ENCODE results near the gene CLOCK.
"Not testable (repeated sequence)": the region's sequence is repeated elsewhere in the genome, so short reads cannot be mapped to it uniquely, and the experiment has no call there.

The CLOCK gene

GRCh38 chr4:55546756-55547465, at the start of gene CLOCK:
TSS of gene CLOCK (minus strand) at chr4:55546909. CDS start at chr4:55482785, 64,124 bp downstream.
- peak; percentile 67 to 84 (median 72) for DNase-seq (ENCODE audit: low read depth in 3 of 3)

- no peak for DNase-seq (ENCODE audit: low read depth in 3 of 3)
Observed at GRCh38 chr4:55592014-55592413, 45.3 kb upstream of the CLOCK start, which contains the start of gene PDCL2. TSS of gene PDCL2 (minus strand) at chr4:55592245. CDS start at chr4:55592109, 136 bp downstream.

GRCh38 chr4:55588160-55588559, 41.5 kb upstream of the CLOCK start:
- DNase-seq (ENCODE audit: low read depth in 3 of 3) = no peak

GRCh38 chr4:55582773-55583172, 36.1 kb upstream of the CLOCK start:
- not testable (repeated sequence) for DNase-seq (ENCODE audit: low read depth in 3 of 3)

- DNase-seq (ENCODE audit: low read depth in 3 of 3) = no peak
Observed at GRCh38 chr4:55578341-55579010, 31.8 kb upstream of the CLOCK start.

- DNase-seq (ENCODE audit: low read depth in 3 of 3) = no peak
Observed at GRCh38 chr4:55575513-55575912, 28.8 kb upstream of the CLOCK start.

GRCh38 chr4:55574252-55574651, 27.5 kb upstream of the CLOCK start:
- DNase-seq (ENCODE audit: low read depth in 3 of 3) = no peak

GRCh38 chr4:55571806-55572205, 25.1 kb upstream of the CLOCK start:
- no peak for DNase-seq (ENCODE audit: low read depth in 3 of 3)

GRCh38 chr4:55568905-55569504, 22.3 kb upstream of the CLOCK start:
- DNase-seq (ENCODE audit: low read depth in 3 of 3) = no peak

- no peak for DNase-seq (ENCODE audit: low read depth in 3 of 3)
Observed at GRCh38 chr4:55561889-55562288, 15.2 kb upstream of the CLOCK start.

GRCh38 chr4:55560096-55560495, 13.4 kb upstream of the CLOCK start:
- no peak for DNase-seq (ENCODE audit: low read depth in 3 of 3)

- no peak for DNase-seq (ENCODE audit: low read depth in 3 of 3)
Observed at GRCh38 chr4:55554453-55555030, 7.8 kb upstream of the CLOCK start.

GRCh38 chr4:55553441-55554201, 6.9 kb upstream of the CLOCK start:
- no peak for DNase-seq (ENCODE audit: low read depth in 3 of 3)

GRCh38 chr4:55551964-55552363, 5.3 kb upstream of the CLOCK start:
- DNase-seq (ENCODE audit: low read depth in 3 of 3) = not testable (repeated sequence)

GRCh38 chr4:55549888-55550287, 3.2 kb upstream of the CLOCK start:
- DNase-seq (ENCODE audit: low read depth in 3 of 3) = no peak

- no peak for DNase-seq (ENCODE audit: low read depth in 3 of 3)
Observed at GRCh38 chr4:55547918-55548317, 1.2 kb upstream of the CLOCK start.

GRCh38 chr4:55547466-55547770, 709 bp upstream of the CLOCK start:
- no peak for DNase-seq (ENCODE audit: low read depth in 3 of 3)

- no peak for DNase-seq (ENCODE audit: low read depth in 3 of 3)
Observed at GRCh38 chr4:55546506-55546755, 278 bp downstream of the CLOCK start.

- peak; percentile 29 to 59 (median 33) for DNase-seq (ENCODE audit: low read depth in 3 of 3)
Observed at GRCh38 chr4:55545641-55546505, 836 bp downstream of the CLOCK start.

- no peak for DNase-seq (ENCODE audit: low read depth in 3 of 3)
Observed at GRCh38 chr4:55545151-55545550, 1.6 kb downstream of the CLOCK start.

GRCh38 chr4:55543858-55544257, 2.9 kb downstream of the CLOCK start:
- DNase-seq (ENCODE audit: low read depth in 3 of 3) = no peak
